ENCODE measurements around the gene MYBPHL. TPM values are rescaled to one million over a fixed set of nuclear protein-coding genes. Genes with fewer than 3 reads are reported as not detected.

The MYBPHL gene
- total and polyA plus RNA-seq, 4 donors = 0.34 to 3.3 (median 1.4) TPM

GRCh38 chr1:109261578-109261977, 45.2 kb downstream of the MYBPHL start:
- Histone ChIP-seq H3K9ac (ENCODE audit: insufficient read depth in 1 of 2, low read length in 2 of 2) (no peak overlapping the region), H3K4me1 (ENCODE audit: control insufficient read depth in 5 of 5, insufficient read depth in 5 of 5, low read length in 5 of 5) (peaks cover 0 to 2% (median 0%) of the 10 kb centered on the region in 5 donors), H3K27me3 (ENCODE audit: control insufficient read depth in 3 of 3, insufficient read depth in 3 of 3, low read length in 2 of 3) (no peaks in the 10 kb centered on the region), H3K36me3 (ENCODE audit: control insufficient read depth in 4 of 4, insufficient read depth in 4 of 4, low read length in 4 of 4) (peaks cover 0 to 6% (median 2%) of the 10 kb centered on the region in 4 donors), H3K4me3 (no peak overlapping the region), H3K9me3 (ENCODE audit: control insufficient read depth in 4 of 4, insufficient read depth in 3 of 4, low read length in 3 of 4) (no peaks in the 10 kb centered on the region), H3K27ac (ENCODE audit: low read depth in 1 of 2, low read length in 1 of 2) (no peak overlapping the region)
- TF ChIP-seq CTCF (IDR thresholded peaks at IDR 0.05; ENCODE audit: control extremely low read depth, extremely low read depth) = no peak
- WGBS, 2 donors = 92 to 94% methylated on average over 6 of the region's 6 CpGs
- no peak for ATAC-seq (ENCODE audit: insufficient read depth, low FRiP score)
- no peak for DNase-seq

GRCh38 chr1:109261006-109261405, 45.8 kb downstream of the MYBPHL start:
- Histone ChIP-seq H3K36me3 (ENCODE audit: control insufficient read depth in 4 of 4, insufficient read depth in 4 of 4, low read length in 4 of 4) (peaks cover 0 to 6% (median 2%) of the 10 kb centered on the region in 4 donors), H3K4me3 (no peak overlapping the region), H3K27me3 (ENCODE audit: control insufficient read depth in 3 of 3, insufficient read depth in 3 of 3, low read length in 2 of 3) (no peaks in the 10 kb centered on the region), H3K27ac (ENCODE audit: low read depth in 1 of 2, low read length in 1 of 2) (no peak overlapping the region), H3K4me1 (ENCODE audit: control insufficient read depth in 5 of 5, insufficient read depth in 5 of 5, low read length in 5 of 5) (peaks cover 0 to 2% (median 0%) of the 10 kb centered on the region in 5 donors), H3K9ac (ENCODE audit: insufficient read depth in 1 of 2, low read length in 2 of 2) (no peak overlapping the region), H3K9me3 (ENCODE audit: control insufficient read depth in 4 of 4, insufficient read depth in 3 of 4, low read length in 3 of 4) (no peaks in the 10 kb centered on the region)
- TF ChIP-seq CTCF (IDR thresholded peaks at IDR 0.05; ENCODE audit: control extremely low read depth, extremely low read depth) = no peak
- ATAC-seq (ENCODE audit: insufficient read depth, low FRiP score) (no peak), DNase-seq (no peak)
- WGBS, 2 donors = 91 to 95% methylated on average over 16 of the region's 16 CpGs

- TF ChIP-seq CTCF (IDR thresholded peaks at IDR 0.05; ENCODE audit: control extremely low read depth, extremely low read depth) = no peak
- Histone ChIP-seq H3K9me3 (ENCODE audit: control insufficient read depth in 4 of 4, insufficient read depth in 3 of 4, low read length in 3 of 4) (no peaks in the 10 kb centered on the region), H3K4me1 (ENCODE audit: control insufficient read depth in 5 of 5, insufficient read depth in 5 of 5, low read length in 5 of 5) (peaks cover 0 to 8% (median 2%) of the 10 kb centered on the region in 5 donors), H3K27ac (ENCODE audit: low read depth in 1 of 2, low read length in 1 of 2) (no peak overlapping the region), H3K9ac (ENCODE audit: insufficient read depth in 1 of 2, low read length in 2 of 2) (no peak overlapping the region), H3K36me3 (ENCODE audit: control insufficient read depth in 4 of 4, insufficient read depth in 4 of 4, low read length in 4 of 4) (peaks cover 0 to 6% (median 2%) of the 10 kb centered on the region in 4 donors), H3K27me3 (ENCODE audit: control insufficient read depth in 3 of 3, insufficient read depth in 3 of 3, low read length in 2 of 3) (no peaks in the 10 kb centered on the region), H3K4me3 (no peak overlapping the region)
- ATAC-seq (ENCODE audit: insufficient read depth, low FRiP score) = no peak
- 70 to 82% methylated on average over 7 of the region's 7 CpGs for WGBS, 2 donors
- no peak for DNase-seq
Measured at GRCh38 chr1:109259674-109260557, 46.9 kb downstream of the MYBPHL start.
